Measurements from ENCODE around the gene RYR2.

Gene RYR2

GRCh38 chr1:237033061-237033460, 8.9 kb upstream of the RYR2 start:
- H3K9ac ChIP-seq (ENCODE audit: low read depth, low read length), result no peak overlapping the region
- no peak overlapping the region for H3K27ac ChIP-seq (ENCODE audit: low read length)
- no peaks in the 10 kb centered on the region for H3K9me3 ChIP-seq (ENCODE audit: insufficient read depth, low read depth, low read length)
- H3K4me3 ChIP-seq (ENCODE audit: low read length), result no peak overlapping the region
- H3K4me1 ChIP-seq (ENCODE audit: insufficient read depth, low read length), result peaks cover 18% of the 10 kb centered on the region
- H3K36me3 ChIP-seq (ENCODE audit: insufficient read depth, low read depth, low read length), result no peaks in the 10 kb centered on the region
- H3K27me3 ChIP-seq (ENCODE audit: insufficient read depth, low read length), result no peaks in the 10 kb centered on the region

DNA sequence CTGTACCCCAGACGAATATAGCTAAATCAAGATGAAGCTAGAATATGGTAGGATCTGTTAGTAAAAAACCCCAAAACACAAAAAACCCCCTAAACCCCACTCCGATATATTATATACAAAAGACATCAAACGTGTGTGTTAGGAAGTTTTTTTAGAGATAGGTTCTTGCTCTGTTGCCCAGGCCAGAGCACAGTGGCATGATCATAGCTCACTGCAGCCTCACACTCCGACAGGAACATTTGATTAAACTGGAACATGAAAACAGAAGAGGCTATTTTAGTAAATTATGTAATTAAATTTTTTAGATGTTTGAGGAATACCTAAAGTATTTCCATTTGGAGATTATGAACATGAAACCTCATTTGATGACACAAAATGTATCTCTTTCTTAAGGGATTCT, 8.2 kb upstream of the RYR2 start:
- no peaks in the 10 kb centered on the region for H3K27me3 ChIP-seq (ENCODE audit: insufficient read depth, low read length)
- H3K4me3 ChIP-seq (ENCODE audit: low read length), result no peak overlapping the region
- H3K9ac ChIP-seq (ENCODE audit: low read depth, low read length), result no peak overlapping the region
- H3K4me1 ChIP-seq (ENCODE audit: insufficient read depth, low read length), result peaks cover 18% of the 10 kb centered on the region
- no peak overlapping the region for H3K27ac ChIP-seq (ENCODE audit: low read length)
- H3K36me3 ChIP-seq (ENCODE audit: insufficient read depth, low read depth, low read length), result no peaks in the 10 kb centered on the region
- H3K9me3 ChIP-seq (ENCODE audit: insufficient read depth, low read depth, low read length), result no peaks in the 10 kb centered on the region

GRCh38 chr1:237035759-237036158, 6.2 kb upstream of the RYR2 start:
- Histone ChIP-seq H3K27me3 (ENCODE audit: insufficient read depth, low read length) (peaks cover 7% of the 10 kb centered on the region), H3K9ac (ENCODE audit: low read depth, low read length) (no peak overlapping the region), H3K4me3 (ENCODE audit: low read length) (no peak overlapping the region), H3K4me1 (ENCODE audit: insufficient read depth, low read length) (peaks cover 18% of the 10 kb centered on the region), H3K27ac (ENCODE audit: low read length) (no peak overlapping the region), H3K9me3 (ENCODE audit: insufficient read depth, low read depth, low read length) (no peaks in the 10 kb centered on the region), H3K36me3 (ENCODE audit: insufficient read depth, low read depth, low read length) (no peaks in the 10 kb centered on the region)

- Histone ChIP-seq H3K36me3 (ENCODE audit: insufficient read depth, low read depth, low read length) (no peaks in the 10 kb centered on the region), H3K4me3 (ENCODE audit: low read length) (no peak overlapping the region), H3K27ac (ENCODE audit: low read length) (no peak overlapping the region), H3K27me3 (ENCODE audit: insufficient read depth, low read length) (peaks cover 28% of the 10 kb centered on the region), H3K9me3 (ENCODE audit: insufficient read depth, low read depth, low read length) (no peaks in the 10 kb centered on the region), H3K9ac (ENCODE audit: low read depth, low read length) (no peak overlapping the region), H3K4me1 (ENCODE audit: insufficient read depth, low read length) (peaks cover 7% of the 10 kb centered on the region)
These were observed 3.8 kb upstream of the RYR2 start for GRCh38 chr1:237038211-237038610.

DNA sequence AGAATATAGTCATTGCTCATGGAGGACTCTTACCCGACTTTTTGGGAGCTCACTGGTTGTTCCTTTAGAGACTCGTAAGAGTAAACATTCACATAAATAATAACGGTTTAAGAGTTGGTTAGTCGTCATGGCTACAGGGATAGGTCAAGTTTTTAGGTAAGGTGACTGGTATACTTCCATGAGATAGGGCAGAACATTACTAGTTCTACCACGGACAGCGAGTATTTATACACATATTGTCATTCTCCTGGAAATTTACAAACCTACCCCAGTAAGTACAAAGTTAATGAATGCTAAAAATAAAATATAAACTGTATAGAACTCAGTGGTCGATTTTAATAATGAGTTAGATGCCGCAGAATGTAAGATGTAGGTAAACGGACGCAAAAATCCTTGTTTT, 1.2 kb upstream of the RYR2 start:
- H3K36me3 ChIP-seq (ENCODE audit: insufficient read depth, low read depth, low read length), result no peaks in the 10 kb centered on the region
- no peak overlapping the region for H3K27ac ChIP-seq (ENCODE audit: low read length)
- peaks cover 49% of the 10 kb centered on the region for H3K27me3 ChIP-seq (ENCODE audit: insufficient read depth, low read length)
- no peak overlapping the region for H3K9ac ChIP-seq (ENCODE audit: low read depth, low read length)
- no peak overlapping the region for H3K4me3 ChIP-seq (ENCODE audit: low read length)
- H3K9me3 ChIP-seq (ENCODE audit: insufficient read depth, low read depth, low read length), result no peaks in the 10 kb centered on the region
- peaks cover 30% of the 10 kb centered on the region for H3K4me1 ChIP-seq (ENCODE audit: insufficient read depth, low read length)

- no peaks in the 10 kb centered on the region for H3K9me3 ChIP-seq (ENCODE audit: insufficient read depth, low read depth, low read length)
- H3K9ac ChIP-seq (ENCODE audit: low read depth, low read length), result no peak overlapping the region
- H3K27me3 ChIP-seq (ENCODE audit: insufficient read depth, low read length), result peaks cover 49% of the 10 kb centered on the region
- H3K27ac ChIP-seq (ENCODE audit: low read length), result no peak overlapping the region
- peak overlapping the region; percentile 57 for H3K4me3 ChIP-seq (ENCODE audit: low read length)
- peaks cover 36% of the 10 kb centered on the region for H3K4me1 ChIP-seq (ENCODE audit: insufficient read depth, low read length)
- H3K36me3 ChIP-seq (ENCODE audit: insufficient read depth, low read depth, low read length), result no peaks in the 10 kb centered on the region
These were observed 556 bp upstream of the RYR2 start for GRCh38 chr1:237041461-237041794.

GRCh38 chr1:237042526-237042891, 525 bp downstream of the RYR2 start:
- H3K27ac ChIP-seq (ENCODE audit: low read length), result no peak overlapping the region
- peak overlapping the region; percentile 76 for H3K4me3 ChIP-seq (ENCODE audit: low read length)
- no peak overlapping the region for H3K9ac ChIP-seq (ENCODE audit: low read depth, low read length)
- H3K4me1 ChIP-seq (ENCODE audit: insufficient read depth, low read length), result peaks cover 41% of the 10 kb centered on the region
- no peaks in the 10 kb centered on the region for H3K36me3 ChIP-seq (ENCODE audit: insufficient read depth, low read depth, low read length)
- H3K9me3 ChIP-seq (ENCODE audit: insufficient read depth, low read depth, low read length), result no peaks in the 10 kb centered on the region
- peaks cover 49% of the 10 kb centered on the region for H3K27me3 ChIP-seq (ENCODE audit: insufficient read depth, low read length)

- Histone ChIP-seq H3K9ac (ENCODE audit: low read depth, low read length) (no peak overlapping the region), H3K4me1 (ENCODE audit: insufficient read depth, low read length) (peaks cover 44% of the 10 kb centered on the region), H3K27ac (ENCODE audit: low read length) (no peak overlapping the region), H3K4me3 (ENCODE audit: low read length) (peak overlapping the region; percentile 76), H3K36me3 (ENCODE audit: insufficient read depth, low read depth, low read length) (no peaks in the 10 kb centered on the region), H3K9me3 (ENCODE audit: insufficient read depth, low read depth, low read length) (no peaks in the 10 kb centered on the region), H3K27me3 (ENCODE audit: insufficient read depth, low read length) (peaks cover 49% of the 10 kb centered on the region)
These were observed 1.1 kb downstream of the RYR2 start for GRCh38 chr1:237042892-237043576.

GRCh38 chr1:237043846-237044636, 2.1 kb downstream of the RYR2 start:
- Histone ChIP-seq H3K27me3 (ENCODE audit: insufficient read depth, low read length) (peaks cover 49% of the 10 kb centered on the region), H3K4me1 (ENCODE audit: insufficient read depth, low read length) (peaks cover 44% of the 10 kb centered on the region), H3K4me3 (ENCODE audit: low read length) (peak overlapping the region; percentile 76), H3K9me3 (ENCODE audit: insufficient read depth, low read depth, low read length) (no peaks in the 10 kb centered on the region), H3K9ac (ENCODE audit: low read depth, low read length) (no peak overlapping the region), H3K27ac (ENCODE audit: low read length) (no peak overlapping the region), H3K36me3 (ENCODE audit: insufficient read depth, low read depth, low read length) (no peaks in the 10 kb centered on the region)

DNA sequence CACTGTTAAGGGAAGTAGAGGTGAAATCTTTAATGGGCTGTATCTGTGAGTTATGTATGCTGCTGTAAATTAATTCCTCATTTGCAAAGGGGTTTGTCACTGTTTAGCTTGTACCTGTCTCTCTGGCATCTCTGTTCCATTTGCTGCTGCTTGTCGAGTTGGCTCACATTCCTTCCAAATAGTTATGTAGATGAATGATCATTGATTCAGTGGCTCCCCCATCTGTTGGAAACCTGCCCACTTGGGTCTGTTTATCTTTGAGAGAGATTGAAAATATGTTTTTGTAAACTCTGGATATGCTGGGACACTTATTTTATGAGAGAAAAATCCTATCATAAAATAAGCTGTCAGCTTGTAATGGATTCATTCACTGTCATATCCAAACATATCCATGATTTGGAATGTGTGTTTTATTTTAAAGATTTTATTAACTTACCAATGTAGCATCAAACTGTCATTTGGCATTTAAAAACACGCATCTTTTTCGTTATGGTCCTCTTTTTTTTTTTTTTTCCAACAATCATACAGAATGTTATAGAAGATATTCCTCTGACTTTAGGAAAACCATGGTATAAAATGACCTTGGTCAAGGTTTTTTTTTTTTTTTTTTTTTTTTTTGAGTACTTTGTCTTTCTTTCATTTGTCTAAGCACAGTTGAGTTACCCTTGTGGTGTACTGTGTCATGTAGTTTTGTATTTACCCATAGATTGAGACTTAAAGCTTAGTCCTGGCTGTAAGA, 3.5 kb downstream of the RYR2 start:
- Histone ChIP-seq H3K27me3 (ENCODE audit: insufficient read depth, low read length) (peaks cover 44% of the 10 kb centered on the region), H3K9ac (ENCODE audit: low read depth, low read length) (no peak overlapping the region)

GRCh38 chr1:237048803-237049202, 6.8 kb downstream of the RYR2 start:
- Histone ChIP-seq H3K9me3 (ENCODE audit: insufficient read depth, low read depth, low read length) (no peaks in the 10 kb centered on the region), H3K36me3 (ENCODE audit: insufficient read depth, low read depth, low read length) (no peaks in the 10 kb centered on the region), H3K4me1 (ENCODE audit: insufficient read depth, low read length) (peaks cover 43% of the 10 kb centered on the region), H3K27me3 (ENCODE audit: insufficient read depth, low read length) (peaks cover 15% of the 10 kb centered on the region), H3K4me3 (ENCODE audit: low read length) (no peak overlapping the region), H3K27ac (ENCODE audit: low read length) (no peak overlapping the region), H3K9ac (ENCODE audit: low read depth, low read length) (no peak overlapping the region)

More for the DNA sequence above, 3.5 kb downstream of the RYR2 start:
- Histone ChIP-seq H3K4me3 (ENCODE audit: low read length) (peak overlapping the region; percentile 76), H3K27ac (ENCODE audit: low read length) (no peak overlapping the region), H3K4me1 (ENCODE audit: insufficient read depth, low read length) (peaks cover 52% of the 10 kb centered on the region), H3K9me3 (ENCODE audit: insufficient read depth, low read depth, low read length) (no peaks in the 10 kb centered on the region), H3K36me3 (ENCODE audit: insufficient read depth, low read depth, low read length) (no peaks in the 10 kb centered on the region)
